Trophoblast cell (in vitro differentiated cells and primary cell): ENCODE measurements around the gene COPZ2. TPM values are rescaled to one million over a fixed set of nuclear protein-coding genes. Genes with fewer than 3 reads are reported as not detected.
"Not testable (repeated sequence)": the region's sequence is repeated elsewhere in the genome, so short reads cannot be mapped to it uniquely, and the experiment has no call there.

ENCODE experiments used
- DNase-seq, 2 donors: peaks; one replicate each; pipeline ENCODE4 v3.0.0-alpha.2; 2016
- H2AFZ ChIP-seq: 2 replicates; pipeline ENCODE4 v1.6.1; 2013; ENCODE audit warnings: low read length, moderate library complexity, mild to moderate bottlenecking; ENCODE audit not compliant: insufficient read depth, poor library complexity
- H2AK5ac ChIP-seq: 2 replicates; pipeline ENCODE4 v1.6.1; 2013; ENCODE audit warnings: mild to moderate bottlenecking, low read length
- H2BK120ac ChIP-seq: 2 replicates; pipeline ENCODE4 v1.6.1; 2013; ENCODE audit warnings: low read length, mild to moderate bottlenecking, moderate library complexity; ENCODE audit not compliant: insufficient read depth, poor library complexity
- H2BK12ac ChIP-seq: 2 replicates; pipeline ENCODE4 v1.6.1; 2013; ENCODE audit warnings: mild to moderate bottlenecking, low read length, moderate library complexity
- H2BK5ac ChIP-seq: 2 replicates; pipeline ENCODE4 v1.6.1; 2013; ENCODE audit warnings: low read length, low read depth, moderate library complexity, mild to moderate bottlenecking; ENCODE audit not compliant: poor library complexity
- H3K14ac ChIP-seq: 2 replicates; pipeline ENCODE4 v1.6.1; 2013; ENCODE audit warnings: mild to moderate bottlenecking, low read length
- H3K18ac ChIP-seq: 2 replicates; pipeline ENCODE4 v1.6.1; 2013; ENCODE audit warnings: mild to moderate bottlenecking, low read length
- H3K23ac ChIP-seq: 2 replicates; pipeline ENCODE4 v1.6.1; 2013; ENCODE audit warnings: low read length
- H3K27ac ChIP-seq: 2 replicates; pipeline ENCODE4 v1.5.1; 2013; ENCODE audit warnings: low read depth, mild to moderate bottlenecking, inconsistent platforms, low read length, moderate library complexity
- H3K27me3 ChIP-seq: 2 replicates; pipeline ENCODE4 v1.6.1; 2013; ENCODE audit warnings: inconsistent platforms, mild to moderate bottlenecking, low read length, moderate library complexity; ENCODE audit not compliant: insufficient read depth
- H3K36me3 ChIP-seq, 2 experiments: 1 replicate in 1 of 2; 2 replicates in 1 of 2; pipeline ENCODE4 v1.6.1; 2013; ENCODE audit warnings: low read length in 2 of 2, mild to moderate bottlenecking in 2 of 2, moderate library complexity in 1 of 2; ENCODE audit not compliant: insufficient read depth in 2 of 2, control insufficient read depth in 1 of 2
- H3K4ac ChIP-seq: 2 replicates; pipeline ENCODE4 v1.6.1; 2013; ENCODE audit warnings: low read depth, mild to moderate bottlenecking, low read length, moderate library complexity
- H3K4me1 ChIP-seq, 2 experiments: 1 replicate in 1 of 2; 2 replicates in 1 of 2; pipeline ENCODE4 v1.6.1; 2013; ENCODE audit warnings: low read length in 2 of 2, mild to moderate bottlenecking in 2 of 2, moderate library complexity in 1 of 2; ENCODE audit not compliant: insufficient read depth in 2 of 2, control insufficient read depth in 1 of 2
- H3K4me2 ChIP-seq: 2 replicates; pipeline ENCODE4 v1.6.1; 2013; ENCODE audit warnings: inconsistent platforms, mild to moderate bottlenecking, low read length, moderate library complexity
- H3K4me3 ChIP-seq: 2 replicates; pipeline ENCODE4 v1.5.1; 2013; ENCODE audit warnings: mild to moderate bottlenecking, low read depth, low read length, inconsistent platforms
- H3K79me1 ChIP-seq: one replicate; pipeline ENCODE4 v1.6.1; 2013; ENCODE audit warnings: low read length
- H3K79me2 ChIP-seq: 2 replicates; pipeline ENCODE4 v1.6.1; 2013; ENCODE audit warnings: low read length, mild to moderate bottlenecking; ENCODE audit not compliant: control insufficient read depth, insufficient read depth, poor library complexity
- H3K9ac ChIP-seq: 2 replicates; pipeline ENCODE4 v1.6.1; 2013; ENCODE audit warnings: mild to moderate bottlenecking, low read length
- H3K9me3 ChIP-seq: 2 replicates; pipeline ENCODE4 v1.6.1; 2013; ENCODE audit warnings: low read depth, mild to moderate bottlenecking, control low read depth, inconsistent platforms, low read length; ENCODE audit not compliant: insufficient read depth
- H4K12ac ChIP-seq: 2 replicates; pipeline ENCODE4 v1.6.1; 2013; ENCODE audit warnings: low read depth, mild to moderate bottlenecking, low read length, moderate library complexity
- H4K8ac ChIP-seq: 2 replicates; pipeline ENCODE4 v1.6.1; 2013; ENCODE audit warnings: low read depth, mild to moderate bottlenecking, low read length, moderate library complexity
- H4K91ac ChIP-seq: one replicate; pipeline ENCODE4 v1.6.1; 2013; ENCODE audit warnings: low read depth, mild to moderate bottlenecking, low read length, moderate library complexity
- WGBS: extraction: QIAGEN DNeasy Blood & Tissue Kit; methylation state at CpG from one replicate; pipeline ENCODE4 v1.1.7; 2013; ENCODE audit warnings: missing lambda C conversion rate; ENCODE audit not compliant: insufficient read length, insufficient coverage; ENCODE audit errors: extremely low coverage; 5-methylcytosine and 5-hydroxymethylcytosine counted together
- polyA plus RNA-seq: library from polyadenylated mRNA; stranded (reverse); fragments of 200-250 nt; gene quantifications from 2 replicates; pipeline ENCODE4 v1.2.3, GENCODE V29; 2013

Gene COPZ2, protein sequence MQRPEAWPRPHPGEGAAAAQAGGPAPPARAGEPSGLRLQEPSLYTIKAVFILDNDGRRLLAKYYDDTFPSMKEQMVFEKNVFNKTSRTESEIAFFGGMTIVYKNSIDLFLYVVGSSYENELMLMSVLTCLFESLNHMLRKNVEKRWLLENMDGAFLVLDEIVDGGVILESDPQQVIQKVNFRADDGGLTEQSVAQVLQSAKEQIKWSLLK
- polyA plus RNA-seq: 1.8 and 2.3 TPM in 2 replicates

DNA sequence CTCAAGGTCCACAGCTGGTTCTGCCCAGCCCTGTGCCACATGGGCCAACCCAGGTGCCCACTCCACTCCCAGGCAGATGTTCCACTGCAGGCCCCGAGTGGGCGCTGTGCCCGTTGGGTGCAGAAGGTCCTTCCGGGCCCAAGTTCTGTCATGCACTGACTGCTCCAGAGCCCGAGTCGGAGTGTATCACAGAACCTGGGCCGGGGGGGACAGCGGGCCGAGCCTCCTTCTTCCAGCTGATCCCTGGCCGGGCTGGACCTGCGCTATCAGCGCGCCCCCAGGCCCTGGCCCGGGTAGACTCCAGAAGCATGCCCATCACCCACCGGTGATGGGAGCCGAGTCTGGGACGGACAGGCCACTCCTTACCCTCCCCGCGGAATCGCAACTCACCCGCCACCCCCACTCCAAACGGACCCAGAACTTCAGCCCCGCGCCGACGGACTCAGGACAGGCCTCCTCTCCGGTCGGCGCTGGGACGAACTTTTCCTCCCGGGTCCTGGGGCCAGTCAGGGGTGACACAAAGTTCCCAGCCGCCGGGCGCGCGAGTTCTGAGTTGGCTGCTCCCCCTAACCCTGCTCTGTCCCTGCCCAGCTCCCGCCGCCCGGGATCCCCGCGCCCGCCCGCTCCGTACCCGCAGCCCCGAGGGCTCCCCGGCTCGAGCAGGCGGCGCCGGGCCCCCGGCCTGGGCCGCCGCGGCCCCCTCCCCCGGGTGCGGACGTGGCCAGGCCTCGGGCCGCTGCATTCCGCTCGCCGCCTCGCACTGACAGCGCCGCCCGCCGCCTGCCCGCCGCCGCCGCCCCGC is at the start of gene COPZ2:
Gene COPZ2, minus strand, starts transcription at position 762 of the 802 bp plus-strand sequence. Its CDS starts 20 bp downstream, at position 742.
- H2AK5ac ChIP-seq: no peak within 1 kb of the TSS
- H3K27me3 ChIP-seq: peaks cover 19% of the 10 kb centered on the region
- no peak within 1 kb of the TSS for H3K9ac ChIP-seq
- H3K4me3 ChIP-seq: peak within 1 kb of the TSS; percentile 63
- H2BK120ac ChIP-seq: no peak within 1 kb of the TSS
- H3K18ac ChIP-seq: no peak within 1 kb of the TSS
- no peak within 1 kb of the TSS for H3K23ac ChIP-seq
- H4K8ac ChIP-seq: no peak within 1 kb of the TSS
- DNase-seq: peak in 1 of 2 donors; percentile 34
- H3K79me1 ChIP-seq: no peaks in the 10 kb centered on the region
- H4K12ac ChIP-seq: no peak within 1 kb of the TSS
- peak within 1 kb of the TSS; percentile 85 for H3K4me2 ChIP-seq
- H3K9me3 ChIP-seq: peaks cover 5% of the 10 kb centered on the region
- no peak within 1 kb of the TSS for H3K14ac ChIP-seq
- H4K91ac ChIP-seq: no peak within 1 kb of the TSS
- no peaks in the 10 kb centered on the region for H3K79me2 ChIP-seq
- H2BK5ac ChIP-seq: no peak within 1 kb of the TSS
- H2AFZ ChIP-seq: peak within 1 kb of the TSS; percentile 85
- no peak within 1 kb of the TSS for H3K4ac ChIP-seq
- whole genome bisulfite sequencing: no CpG with 5 or more reads among the region's 73 CpGs
- no peaks in the 10 kb centered on the region for H3K36me3 ChIP-seq
- no peak within 1 kb of the TSS for H2BK12ac ChIP-seq
- peaks cover 6 to 10% of the 10 kb centered on the region in 2 experiments for H3K4me1 ChIP-seq
- H3K27ac ChIP-seq: no peak within 1 kb of the TSS

DNA sequence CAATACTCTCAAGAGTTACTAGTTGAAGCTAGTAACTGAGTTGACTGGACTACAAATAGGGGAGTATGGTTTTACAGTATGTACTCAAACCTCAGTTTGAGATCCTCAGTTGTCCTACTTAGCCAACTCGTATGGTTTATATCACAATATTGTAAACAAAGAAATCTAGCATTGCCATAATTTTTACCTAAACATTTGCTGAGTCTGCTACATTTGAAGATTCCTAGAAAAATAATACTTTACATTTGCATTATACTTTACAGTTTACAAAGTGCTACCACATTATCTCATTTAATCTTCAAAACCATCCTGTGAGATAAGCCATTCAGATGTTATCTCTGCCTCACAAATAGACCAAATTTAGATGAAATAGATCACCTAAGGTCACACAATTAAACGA is 47.3 kb upstream of the COPZ2 start:
- Histone ChIP-seq H3K36me3 (no peaks in the 10 kb centered on the region), H4K91ac (no peak overlapping the region), H2AFZ (no peak overlapping the region), H2AK5ac (no peak overlapping the region), H3K4me2 (no peak overlapping the region), H3K23ac (no peak overlapping the region), H4K8ac (no peak overlapping the region), H2BK5ac (no peak overlapping the region), H3K27me3 (no peaks in the 10 kb centered on the region), H3K27ac (no peak overlapping the region), H3K79me1 (no peaks in the 10 kb centered on the region), H4K12ac (no peak overlapping the region), H3K14ac (no peak overlapping the region), H3K4ac (peak overlapping the region; percentile 13), H3K4me3 (no peak overlapping the region), H3K9ac (no peak overlapping the region), H2BK120ac (no peak overlapping the region), H3K18ac (no peak overlapping the region), H3K79me2 (peaks cover 7% of the 10 kb centered on the region), H2BK12ac (no peak overlapping the region), H3K4me1 (no peaks in the 10 kb centered on the region), H3K9me3 (no peaks in the 10 kb centered on the region)
- WGBS: no CpG with 5 or more reads among the region's 2 CpGs
- DNase-seq: no peak

- Histone ChIP-seq H3K4me1 (no peaks in the 10 kb centered on the region), H2BK120ac (no peak overlapping the region), H3K4ac (no peak overlapping the region), H3K4me3 (no peak overlapping the region), H2BK5ac (no peak overlapping the region), H2AK5ac (no peak overlapping the region), H3K4me2 (no peak overlapping the region), H4K91ac (no peak overlapping the region), H3K79me2 (peaks cover 8% of the 10 kb centered on the region), H3K9ac (no peak overlapping the region), H3K27ac (no peak overlapping the region), H3K9me3 (no peaks in the 10 kb centered on the region), H4K8ac (no peak overlapping the region), H3K23ac (no peak overlapping the region), H3K79me1 (no peaks in the 10 kb centered on the region), H2BK12ac (no peak overlapping the region), H3K14ac (no peak overlapping the region), H3K27me3 (no peaks in the 10 kb centered on the region), H2AFZ (no peak overlapping the region), H3K18ac (no peak overlapping the region), H3K36me3 (peaks cover 2% of the 10 kb centered on the region in 2 experiments), H4K12ac (no peak overlapping the region)
- DNase-seq: no peak
- WGBS: no CpG with 5 or more reads among the region's 5 CpGs
Observed at GRCh38 chr17:48081858-48082257, 44.3 kb upstream of the COPZ2 start.

- not testable (repeated sequence) for H3K27me3 ChIP-seq, H2AK5ac ChIP-seq, H3K4me2 ChIP-seq, H2BK5ac ChIP-seq, H3K4me1 ChIP-seq, H3K4me3 ChIP-seq, H3K4ac ChIP-seq, H4K8ac ChIP-seq, H3K9me3 ChIP-seq, H3K9ac ChIP-seq, H3K23ac ChIP-seq, H2BK120ac ChIP-seq, H3K79me2 ChIP-seq, H3K79me1 ChIP-seq, H2BK12ac ChIP-seq, H3K18ac ChIP-seq, H3K14ac ChIP-seq, H3K27ac ChIP-seq, H4K91ac ChIP-seq, DNase-seq, H2AFZ ChIP-seq, H4K12ac ChIP-seq
- WGBS: no CpG with 5 or more reads among the region's 10 CpGs
- H3K36me3 ChIP-seq: peaks cover 25 to 30% of the 10 kb centered on the region in 2 experiments
Observed at GRCh38 chr17:48077152-48077551, 39.6 kb upstream of the COPZ2 start.
